Measurements from ENCODE around the gene ARHGAP25. TPM values are rescaled to one million over a fixed set of nuclear protein-coding genes. Genes with fewer than 3 reads are reported as not detected.
A peak's percentile ranks its signal among the peaks of the same experiment; 100 is the strongest.

The ARHGAP25 gene
- total and polyA plus RNA-seq, 2 donors (not counting 3 experiments of a cell fraction or from before 2014, with no cell fraction given), result 0.50 to 2.0 TPM

DNA sequence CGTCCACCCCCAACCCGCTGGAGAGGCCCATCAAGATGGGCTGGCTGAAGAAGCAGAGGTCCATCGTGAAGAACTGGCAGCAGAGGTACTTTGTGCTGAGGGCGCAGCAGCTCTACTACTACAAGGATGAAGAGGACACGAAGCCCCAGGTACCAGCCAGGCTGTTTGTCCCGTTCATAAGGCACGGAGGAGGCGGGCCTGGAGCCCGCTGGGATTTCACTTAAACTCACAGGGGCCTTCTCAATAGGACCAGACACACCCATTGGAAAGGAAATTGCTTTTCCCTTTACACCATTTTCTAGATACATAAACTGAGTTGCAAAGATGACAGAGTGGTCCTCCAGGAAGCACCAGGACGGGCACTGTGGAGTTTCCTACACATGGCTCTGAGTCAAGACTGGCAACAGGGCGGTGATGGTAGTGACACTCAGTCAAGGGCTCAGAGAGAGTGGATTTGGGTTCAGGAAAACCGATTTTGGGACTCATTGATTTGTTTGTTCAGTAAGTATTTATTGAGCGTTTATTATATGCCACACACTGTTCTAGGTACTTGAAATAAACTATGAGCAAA, 40.7 kb downstream of the ARHGAP25 start:
- H3K36me3 ChIP-seq (ENCODE audit: control insufficient read depth in 2 of 2, extremely low read depth in 1 of 2, insufficient read depth in 2 of 2, low read length in 2 of 2), result no peaks in the 10 kb centered on the region
- H3K27me3 ChIP-seq (ENCODE audit: control insufficient read depth in 2 of 2, insufficient read depth in 2 of 2, low read length in 2 of 2), result no peaks in the 10 kb centered on the region
- H3K27ac ChIP-seq (ENCODE audit: insufficient read depth, low read depth, low read length), result peak overlapping the region; percentile 53
- H4K20me1 ChIP-seq (replicated peaks; ENCODE audit: control insufficient read depth, extremely low read depth, insufficient read depth, low read length), result no peaks in the 10 kb centered on the region
- no peak for TF ChIP-seq POLR2A (IDR thresholded peaks at IDR 0.05; ENCODE audit: low read depth, low read length)
- TF ChIP-seq, protein P1, sequence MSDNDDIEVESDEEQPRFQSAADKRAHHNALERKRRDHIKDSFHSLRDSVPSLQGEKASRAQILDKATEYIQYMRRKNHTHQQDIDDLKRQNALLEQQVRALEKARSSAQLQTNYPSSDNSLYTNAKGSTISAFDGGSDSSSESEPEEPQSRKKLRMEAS (IDR thresholded peaks at IDR 0.05; ENCODE audit: insufficient read depth, insufficient read length), result no peak
- no peak for TF ChIP-seq GATA2 (IDR thresholded peaks at IDR 0.05; ENCODE audit: insufficient read depth, insufficient read length, low read depth, low read length)
- no peak for TF ChIP-seq MYC (IDR thresholded peaks at IDR 0.05; ENCODE audit: low read depth, low read length)
- TF ChIP-seq, protein P2, sequence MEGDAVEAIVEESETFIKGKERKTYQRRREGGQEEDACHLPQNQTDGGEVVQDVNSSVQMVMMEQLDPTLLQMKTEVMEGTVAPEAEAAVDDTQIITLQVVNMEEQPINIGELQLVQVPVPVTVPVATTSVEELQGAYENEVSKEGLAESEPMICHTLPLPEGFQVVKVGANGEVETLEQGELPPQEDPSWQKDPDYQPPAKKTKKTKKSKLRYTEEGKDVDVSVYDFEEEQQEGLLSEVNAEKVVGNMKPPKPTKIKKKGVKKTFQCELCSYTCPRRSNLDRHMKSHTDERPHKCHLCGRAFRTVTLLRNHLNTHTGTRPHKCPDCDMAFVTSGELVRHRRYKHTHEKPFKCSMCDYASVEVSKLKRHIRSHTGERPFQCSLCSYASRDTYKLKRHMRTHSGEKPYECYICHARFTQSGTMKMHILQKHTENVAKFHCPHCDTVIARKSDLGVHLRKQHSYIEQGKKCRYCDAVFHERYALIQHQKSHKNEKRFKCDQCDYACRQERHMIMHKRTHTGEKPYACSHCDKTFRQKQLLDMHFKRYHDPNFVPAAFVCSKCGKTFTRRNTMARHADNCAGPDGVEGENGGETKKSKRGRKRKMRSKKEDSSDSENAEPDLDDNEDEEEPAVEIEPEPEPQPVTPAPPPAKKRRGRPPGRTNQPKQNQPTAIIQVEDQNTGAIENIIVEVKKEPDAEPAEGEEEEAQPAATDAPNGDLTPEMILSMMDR (IDR thresholded peaks at IDR 0.05; ENCODE audit: extremely low read depth in 1 of 2, insufficient read depth in 1 of 2, low read depth in 1 of 2, low read length in 2 of 2), result no peak
- no peak for TF ChIP-seq FOS (IDR thresholded peaks at IDR 0.05; ENCODE audit: borderline replicate concordance, insufficient read depth, low read length)
- TF ChIP-seq EZH2 (IDR thresholded peaks at IDR 0.05; ENCODE audit: borderline replicate concordance, low read depth, low read length, severe bottlenecking), result no peak
- TF ChIP-seq JUN (IDR thresholded peaks at IDR 0.05; ENCODE audit: borderline replicate concordance, insufficient read depth, insufficient read length, low read depth), result no peak
- TF ChIP-seq POLR2AphosphoS5 (IDR thresholded peaks at IDR 0.05; ENCODE audit: insufficient read depth, low read depth, low read length), result no peak
- DNase-seq (ENCODE audit: low read depth, low spot score) (no peak), FAIRE-seq (no peak)
- intact Hi-C loops (cut with micrococcal nuclease), result loop anchor here (2.0 kb wide), 1 partner anchor 35 kb away; no protein-coding TSS in a partner anchor
- BruUV-seq (replicated peaks), result TSS peak; percentile 21
- H3K4me1 ChIP-seq (ENCODE audit: control insufficient read depth, extremely low read depth, insufficient read depth, low read length), result peaks cover 19% of the 10 kb centered on the region
- H3K4me2 ChIP-seq (ENCODE audit: insufficient read depth, low read length), result peak overlapping the region; percentile 59
- H3K79me2 ChIP-seq (ENCODE audit: control insufficient read depth, insufficient read depth, low read length), result no peaks in the 10 kb centered on the region
- peak overlapping the region; percentile 83 for H2AFZ ChIP-seq (ENCODE audit: low read depth, low read length)
- no peaks in the 10 kb centered on the region for H3K9me3 ChIP-seq (replicated peaks; ENCODE audit: control insufficient read depth, insufficient read depth, low read length)
- CTCF ChIA-PET, result interaction anchor here (0.9 to 1.9 kb wide), 5 partner anchors 24 to 150 kb away, joined by 3 to 15 read pairs (median 5); no protein-coding TSS in a partner anchor
- dilution Hi-C loops (cut with MboI; ENCODE audit: extremely low pct_ligation_motif_present, low sequenced_read_pairs), result no loop called here
- no peaks in the 10 kb centered on the region for H3K9me1 ChIP-seq (replicated peaks; ENCODE audit: control insufficient read depth, extremely low read depth, insufficient read depth, low read length)
- H3K9ac ChIP-seq (replicated peaks; ENCODE audit: extremely low read depth, insufficient read depth, low read length), result no peak overlapping the region
- peak overlapping the region in 1 of 3 experiments; percentile 12 for H3K4me3 ChIP-seq (replicated peaks in 1 of 3; ENCODE audit: insufficient read depth in 1 of 3, low read depth in 1 of 3, low read length in 3 of 3)
- POLR2A ChIA-PET, result no interaction called here

All from endothelial cell of umbilical vein (primary cell).